GM21619 (cell line): ENCODE measurements around the gene NDUFB6.
"Not testable (repeated sequence)": the region's sequence is repeated elsewhere in the genome, so short reads cannot be mapped to it uniquely, and the experiment has no call there.

Experiments
- ATAC-seq: cut with Tn5 transposase; IDR thresholded peaks from one replicate; pipeline ENCODE4 v1.9.1; 2021; ENCODE audit not compliant: unreplicated experiment

NDUFB6 gene

GRCh38 chr9:32524892-32525708, 47.9 kb downstream of the NDUFB6 start:
- ATAC-seq: peak; percentile 30

DNA sequence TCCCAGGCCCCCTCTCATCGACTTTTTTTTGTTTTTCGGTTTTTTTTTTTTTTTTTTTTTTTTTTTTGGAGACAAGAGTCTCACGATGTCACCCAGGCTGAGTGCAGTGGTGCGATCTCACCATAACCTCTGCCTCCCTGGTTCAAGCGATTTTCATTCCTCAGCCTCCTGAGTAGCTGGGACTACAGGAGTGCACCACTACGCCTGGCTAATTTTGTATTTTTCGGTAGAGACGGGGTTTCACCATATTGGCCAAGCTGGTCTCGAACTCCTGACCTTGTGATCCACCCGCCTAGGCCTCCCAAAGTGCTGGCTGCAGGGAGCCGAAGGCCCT, 48.4 kb downstream of the NDUFB6 start:
- not testable (repeated sequence) for ATAC-seq

DNA sequence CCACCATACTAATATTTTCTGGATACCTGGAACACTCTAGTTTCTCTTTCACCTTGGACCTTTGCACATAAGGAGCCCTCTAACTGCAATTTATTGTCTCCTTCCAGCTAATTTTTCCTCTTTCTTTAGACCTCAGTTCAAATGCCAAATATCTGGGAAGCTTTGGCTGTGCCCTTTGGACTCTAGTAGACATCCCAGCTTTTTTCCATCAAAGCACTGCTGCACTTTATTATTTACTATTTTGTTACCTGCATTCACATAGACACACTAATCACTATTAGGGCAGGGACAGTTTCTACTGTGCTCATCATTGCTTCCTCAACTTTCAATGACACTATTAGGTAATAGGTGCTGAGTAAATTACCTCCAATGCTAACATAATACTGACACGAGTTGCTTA, 49.0 kb downstream of the NDUFB6 start:
- ATAC-seq: no peak

GRCh38 chr9:32518276-32518675, 54.7 kb downstream of the NDUFB6 start:
- ATAC-seq: no peak

- ATAC-seq: no peak
These were observed 56.7 kb downstream of the NDUFB6 start for GRCh38 chr9:32516241-32516640.

DNA sequence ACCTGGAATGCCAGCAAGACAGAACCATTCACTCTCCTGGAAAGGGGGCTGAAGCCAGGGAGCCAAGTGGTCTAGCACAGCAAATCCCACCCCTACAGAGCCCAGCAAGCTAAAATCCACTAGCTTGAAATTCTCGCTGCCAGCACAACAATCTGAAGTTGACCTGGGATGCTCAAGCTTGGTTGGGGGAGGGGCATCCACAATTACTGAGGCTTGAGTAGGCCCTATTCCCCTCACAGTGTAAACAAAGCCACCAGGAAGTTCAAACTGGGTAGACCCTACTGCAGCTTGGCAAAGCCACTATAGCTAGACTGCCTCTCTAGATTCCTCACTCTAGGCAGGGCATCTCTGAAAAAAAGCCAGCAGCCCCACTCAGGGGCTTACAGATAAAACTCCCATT, 64.2 kb downstream of the NDUFB6 start:
- no peak for ATAC-seq

- no peak for ATAC-seq
These were observed 70.0 kb downstream of the NDUFB6 start for GRCh38 chr9:32503008-32503407.
